H1 (cell line): ENCODE measurements around the gene DYNC1LI1. TPM values are rescaled to one million over a fixed set of nuclear protein-coding genes. Genes with fewer than 3 reads are reported as not detected.

Experiments
- CTCF ChIA-PET: fragments of 300-600 bp; sonication (Branson Sonifier 250); formaldehyde crosslinking; loops from one replicate; lab custom pipeline; 2021; ENCODE audit not compliant: partially characterized antibody; lab: Charles Lee
- POLR2A ChIA-PET: fragments of 300-600 bp; sonication (Branson Sonifier 250); formaldehyde crosslinking; loops from one replicate; lab custom pipeline; 2021; ENCODE audit warnings: inconsistent platforms; ENCODE audit not compliant: partially characterized antibody; lab: Charles Lee
- DNase-seq, 2 experiments: peaks; one replicate each; pipeline versions ENCODE4 v3.0.0 to v3.0.0-alpha.2; 2010 to 2022; ENCODE audit warnings: low spot score in 2 of 2, low read depth in 1 of 2, mixed read lengths in 1 of 2
- FAIRE-seq: peaks from 2 replicates; lab custom pipeline; 2011; peaks lifted over from hg19 to GRCh38; lab: Jason Lieb, UNC
- H2AFZ ChIP-seq: 2 replicates; pipeline ENCODE4 v1.8.1; 2012; ENCODE audit warnings: low read length, inconsistent platforms
- H2AK5ac ChIP-seq: 2 replicates; pipeline ENCODE4 v1.6.1; 2013; ENCODE audit warnings: low read depth, low read length
- H2BK120ac ChIP-seq: replicated peaks from 2 replicates; pipeline ENCODE3; 2013; ENCODE audit warnings: low read depth, low read length, inconsistent platforms
- H2BK12ac ChIP-seq: 2 replicates; pipeline ENCODE4 v1.6.1; 2013; ENCODE audit warnings: low read depth, low read length
- H2BK15ac ChIP-seq: 2 replicates; pipeline ENCODE4 v1.6.1; 2013; ENCODE audit warnings: low read length
- H2BK20ac ChIP-seq: 2 replicates; pipeline ENCODE4 v1.6.1; 2013; ENCODE audit warnings: low read length
- H2BK5ac ChIP-seq: 2 replicates; pipeline ENCODE4 v1.6.1; 2013; ENCODE audit warnings: low read depth, low read length
- H3K14ac ChIP-seq: 2 replicates; pipeline ENCODE4 v1.6.1; 2013; ENCODE audit warnings: inconsistent platforms; ENCODE audit not compliant: insufficient read length
- H3K18ac ChIP-seq: 2 replicates; pipeline ENCODE4 v1.6.1; 2013; ENCODE audit warnings: low read length; ENCODE audit errors: extremely low read depth
- H3K23ac ChIP-seq: 2 replicates; pipeline ENCODE4 v1.6.1; 2013; ENCODE audit warnings: inconsistent platforms; ENCODE audit not compliant: insufficient read length
- H3K23me2 ChIP-seq: 2 replicates; pipeline ENCODE4 v1.6.1; 2013; ENCODE audit warnings: low read depth, low read length
- H3K27ac ChIP-seq: 2 replicates; pipeline ENCODE4 v1.6.1; 2011; ENCODE audit warnings: low read depth, low read length, inconsistent platforms
- H3K27me3 ChIP-seq, 4 experiments: replicated peaks in 1 of 4; 1 replicate in 1 of 4; 2 replicates in 3 of 4; pipeline versions ENCODE4 v1.6.1 to v1.8.1; 2011 to 2013; ENCODE audit warnings: low read length in 3 of 4, mild to moderate bottlenecking in 3 of 4, inconsistent platforms in 2 of 4, mixed read lengths in 2 of 4, moderate library complexity in 1 of 4; ENCODE audit not compliant: control insufficient read depth in 3 of 4, insufficient read depth in 3 of 4; ENCODE audit errors: extremely low read depth in 1 of 4
- H3K36me3 ChIP-seq, 4 experiments: 2 replicates each; pipeline versions ENCODE4 v1.6.1 to v1.8.1; 2011 to 2013; ENCODE audit warnings: mild to moderate bottlenecking in 4 of 4, low read length in 3 of 4, moderate library complexity in 2 of 4, control low read depth in 1 of 4, inconsistent platforms in 1 of 4; ENCODE audit not compliant: insufficient read depth in 4 of 4, control insufficient read depth in 2 of 4
- H3K4ac ChIP-seq: replicated peaks from 2 replicates; pipeline ENCODE3; 2013; ENCODE audit warnings: low read length, low read depth, mixed read lengths, inconsistent platforms; ENCODE audit not compliant: insufficient read length
- H3K4me1 ChIP-seq, 4 experiments: replicated peaks in 1 of 4; 1 replicate in 1 of 4; 2 replicates in 3 of 4; pipeline versions ENCODE4 v1.6.1 to v1.8.1; 2011 to 2013; ENCODE audit warnings: low read length in 3 of 4, inconsistent platforms in 2 of 4, mixed read lengths in 1 of 4; ENCODE audit not compliant: insufficient read depth in 4 of 4, control insufficient read depth in 3 of 4
- H3K4me2 ChIP-seq, 2 experiments: 2 replicates each; pipeline versions ENCODE4 v1.6.1 to v1.8.1; 2011 to 2013; ENCODE audit warnings: low read depth in 2 of 2, low read length in 2 of 2, control low read depth in 1 of 2, inconsistent platforms in 1 of 2, mild to moderate bottlenecking in 1 of 2; ENCODE audit not compliant: insufficient read depth in 1 of 2
- H3K4me3 ChIP-seq, 4 experiments: fragments of 200-600, 300-600 bp in 1 of 4; sonication (generic), shearing (Covaris generic), sonication (Bioruptor Twin) in 1 of 4; 2 replicates each; pipeline versions ENCODE4 v1.5.1 to v1.8.1; 2011 to 2016; ENCODE audit warnings: low read length in 4 of 4, low read depth in 3 of 4, control low read depth in 2 of 4, inconsistent platforms in 2 of 4, mild to moderate bottlenecking in 2 of 4, mixed read lengths in 1 of 4, moderate library complexity in 1 of 4; ENCODE audit not compliant: insufficient read depth in 2 of 4; ENCODE audit errors: extremely low read depth in 1 of 4
- H3K56ac ChIP-seq: replicated peaks from 2 replicates; pipeline ENCODE3; 2013; ENCODE audit warnings: low read depth, mild to moderate bottlenecking, mixed read lengths, low read length, inconsistent platforms; ENCODE audit not compliant: insufficient read length
- H3K79me1 ChIP-seq: 2 replicates; pipeline ENCODE4 v1.6.1; 2013; ENCODE audit warnings: low read depth, low read length, control low read depth
- H3K79me2 ChIP-seq, 2 experiments: 2 replicates each; pipeline versions ENCODE4 v1.6.1 to v1.8.1; 2012 to 2013; ENCODE audit warnings: low read length in 2 of 2, mild to moderate bottlenecking in 2 of 2, inconsistent platforms in 1 of 2; ENCODE audit not compliant: insufficient read depth in 2 of 2, control insufficient read depth in 1 of 2
- H3K9ac ChIP-seq, 4 experiments: replicated peaks in 1 of 4; 1 replicate in 1 of 4; 2 replicates in 3 of 4; pipeline versions ENCODE4 v1.6.1 to v1.8.1; 2011 to 2013; ENCODE audit warnings: low read depth in 3 of 4, low read length in 3 of 4, control low read depth in 2 of 4, mild to moderate bottlenecking in 2 of 4, moderate library complexity in 2 of 4, inconsistent platforms in 1 of 4; ENCODE audit errors: extremely low read depth in 1 of 4
- H3K9me3 ChIP-seq, 2 experiments: 2 replicates each; pipeline versions ENCODE4 v1.6.1 to v1.8.1; 2012 to 2013; ENCODE audit warnings: mild to moderate bottlenecking in 2 of 2, moderate library complexity in 2 of 2, control low read depth in 1 of 2, inconsistent platforms in 1 of 2, low read depth in 1 of 2, low read length in 1 of 2, mixed read lengths in 1 of 2; ENCODE audit not compliant: insufficient read depth in 2 of 2
- H4K20me1 ChIP-seq, 2 experiments: replicated peaks in 1 of 2; 2 replicates each; pipeline versions ENCODE3 to v1.8.1; 2011 to 2013; ENCODE audit warnings: inconsistent platforms in 2 of 2, low read length in 2 of 2, mild to moderate bottlenecking in 1 of 2; ENCODE audit not compliant: insufficient read depth in 2 of 2, control insufficient read depth in 1 of 2
- H4K5ac ChIP-seq: 2 replicates; pipeline ENCODE4 v1.6.1; 2013; ENCODE audit warnings: low read length, low read depth, mixed read lengths, inconsistent platforms; ENCODE audit not compliant: insufficient read length
- H4K8ac ChIP-seq: 2 replicates; pipeline ENCODE4 v1.8.0; 2013; ENCODE audit warnings: mild to moderate bottlenecking, moderate library complexity, low read length, inconsistent platforms; ENCODE audit not compliant: insufficient read depth; ENCODE audit errors: extremely low read depth
- H4K91ac ChIP-seq: replicated peaks from 2 replicates; pipeline ENCODE3; 2013; ENCODE audit warnings: low read length, mixed read lengths, inconsistent platforms; ENCODE audit not compliant: insufficient read length
- ATF3 ChIP-seq: IDR thresholded peaks from 2 replicates; pipeline ENCODE4 v1.6.1; 2011; ENCODE audit warnings: low read depth, mild to moderate bottlenecking, low read length; ENCODE audit not compliant: insufficient read depth
- SIN3A ChIP-seq, 2 experiments: IDR thresholded peaks in 1 of 2; conservative IDR thresholded peaks in 1 of 2; 2 replicates each; pipeline ENCODE4 v1.6.1; 2011 to 2012; ENCODE audit warnings: low read length in 2 of 2, improper control_type of control experiment in 1 of 2, low read depth in 1 of 2, mild to moderate bottlenecking in 1 of 2
- SIRT6 ChIP-seq: IDR thresholded peaks from one replicate; pipeline ENCODE4 v1.7.1; 2012; ENCODE audit warnings: low read length, inconsistent platforms
- SRF ChIP-seq: IDR thresholded peaks from 2 replicates; pipeline ENCODE4 v1.6.1; 2011; ENCODE audit warnings: mild to moderate bottlenecking, low read depth, low read length, moderate library complexity
- TCF12 ChIP-seq: IDR thresholded peaks from 2 replicates; pipeline ENCODE4 v1.6.1; 2011; ENCODE audit warnings: low read depth, mild to moderate bottlenecking, low read length
- TEAD4 ChIP-seq: IDR thresholded peaks from 2 replicates; pipeline ENCODE4 v1.6.1; 2012; ENCODE audit warnings: low read depth, low read length, inconsistent platforms, mixed read lengths
- ZNF274 ChIP-seq: IDR thresholded peaks from 2 replicates; pipeline ENCODE4 v1.7.0; 2012; ENCODE audit warnings: low read length, borderline replicate concordance; ENCODE audit errors: extremely low read depth
- whole genome bisulfite sequencing, 2 experiments: shearing (Covaris generic) in 1 of 2; methylation state at CpG; one replicate each; pipeline versions ENCODE4 v1.1.6 to v1.1.7; 2013 to 2015; ENCODE audit warnings: low lambda C conversion rate in 2 of 2, mixed read lengths in 2 of 2, inconsistent platforms in 1 of 2, low coverage in 1 of 2, missing lambda C conversion rate in 1 of 2; ENCODE audit not compliant: insufficient replicate concordance in 2 of 2, insufficient coverage in 1 of 2, insufficient read length in 1 of 2; ENCODE audit errors: extremely low coverage in 1 of 2, missing lambda C conversion rate in 1 of 2; 5-methylcytosine and 5-hydroxymethylcytosine counted together
- polyA plus RNA-seq, 7 experiments: library from polyadenylated mRNA; depleted of rRNA in 3 of 7; stranded (reverse) in 5 of 7; unstranded in 2 of 7; fragments of >200 nt in 5 of 7; fragments of 200-250 nt in 2 of 7; gene quantifications; 1 replicate in 5 of 7; 2 replicates in 1 of 7; 4 replicates in 1 of 7; pipeline versions ENCODE4 v1.2.1 to v1.2.3, GENCODE V29; 2011 to 2013; ENCODE audit warnings: missing spikeins in 2 of 7, mixed read lengths in 2 of 7
- total RNA-seq: library from RNA; stranded (reverse); fragmentation: NEBNext Ultra II Directional; extraction: Animal tissue kit (Norgen Biotek cat#: 25700); gene quantifications from 2 replicates; pipeline ENCODE4 v1.2.1, GENCODE V29; 2021
- TF ChIP-seq, protein P1 (sequence below): IDR thresholded peaks from 2 replicates; pipeline ENCODE4 v1.6.1; 2012; ENCODE audit warnings: inconsistent platforms

The DYNC1LI1 gene
- total and polyA plus RNA-seq, 2 of the 8 experiments (the other 6 are each of a cell fraction or from before 2014, with no cell fraction given) = 13.6 to 45.1 TPM

DNA sequence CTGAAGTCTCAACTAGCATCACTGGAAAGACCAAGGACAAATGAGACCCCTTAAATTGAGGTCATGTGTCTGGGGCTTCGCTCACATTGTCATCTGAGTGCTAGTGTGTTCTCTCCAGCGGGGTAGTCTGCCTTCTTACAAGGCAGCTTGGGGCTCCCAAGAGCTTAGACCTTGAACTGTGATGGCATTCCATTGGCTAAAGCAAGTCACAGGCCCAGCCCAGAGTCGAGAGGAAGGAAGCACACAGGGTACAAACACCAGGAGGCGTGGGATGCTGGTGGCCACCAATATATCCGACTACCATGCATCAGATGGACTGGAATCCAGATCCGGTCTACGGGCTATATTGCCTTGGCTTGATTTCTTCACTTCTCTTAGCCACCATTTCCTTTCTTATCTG, 31.5 kb upstream of the DYNC1LI1 start:
- H3K4ac ChIP-seq = no peak overlapping the region
- H3K79me2 ChIP-seq = no peaks in the 10 kb centered on the region
- no peak overlapping the region for H3K9ac ChIP-seq
- no peaks in the 10 kb centered on the region for H3K9me3 ChIP-seq
- H3K4me1 ChIP-seq = no peaks in the 10 kb centered on the region; a peak in 2 of 7 replicates
- no peak overlapping the region for H4K91ac ChIP-seq
- H3K14ac ChIP-seq = no peak overlapping the region
- H3K56ac ChIP-seq = no peak overlapping the region
- no peak overlapping the region for H2BK20ac ChIP-seq
- H2BK12ac ChIP-seq = no peak overlapping the region
- ChIA-PET CTCF (interaction anchor here (0.8 kb wide), 1 partner anchor 9 kb away, joined by 3 read pairs; no protein-coding TSS in a partner anchor), POLR2A (interaction anchor here (1.1 to 1.5 kb wide), 2 partner anchors 11 to 33 kb away, joined by 3 read pairs; no protein-coding TSS in a partner anchor)
- H2BK5ac ChIP-seq = no peak overlapping the region
- no peaks in the 10 kb centered on the region for H3K27me3 ChIP-seq
- 96% methylated on average over 7 of the region's 7 CpGs; no CpG with 5 or more reads in 1 of the 2 experiments for WGBS, 2 experiments
- H3K23ac ChIP-seq = no peak overlapping the region
- no peak overlapping the region for H3K4me3 ChIP-seq
- no peak overlapping the region for H3K18ac ChIP-seq
- DNase-seq = no peak
- H4K5ac ChIP-seq = no peak overlapping the region
- no peaks in the 10 kb centered on the region for H4K20me1 ChIP-seq
- no peaks in the 10 kb centered on the region for H3K36me3 ChIP-seq
- no peak overlapping the region for H3K27ac ChIP-seq
- H3K23me2 ChIP-seq = no peaks in the 10 kb centered on the region
- H2BK15ac ChIP-seq = no peak overlapping the region
- H2AK5ac ChIP-seq = no peak overlapping the region
- no peak overlapping the region for H4K8ac ChIP-seq
- H2BK120ac ChIP-seq = no peak overlapping the region
- no peak overlapping the region for H3K4me2 ChIP-seq
- H3K79me1 ChIP-seq = no peaks in the 10 kb centered on the region
- H2AFZ ChIP-seq = no peak overlapping the region
- FAIRE-seq = no peak
- TF ChIP-seq SRF (no peak), TCF12 (no peak), SIRT6 (no peak), ZNF274 (no peak), SIN3A (conservative IDR thresholded peaks at IDR 0.05 in 1 of 2, IDR thresholded peaks at IDR 0.05 in 1 of 2; ENCODE audit: low read depth in 1 of 2, low read length in 2 of 2) (no peak), TEAD4 (no peak), ATF3 (no peak)
- TF ChIP-seq, protein P1, sequence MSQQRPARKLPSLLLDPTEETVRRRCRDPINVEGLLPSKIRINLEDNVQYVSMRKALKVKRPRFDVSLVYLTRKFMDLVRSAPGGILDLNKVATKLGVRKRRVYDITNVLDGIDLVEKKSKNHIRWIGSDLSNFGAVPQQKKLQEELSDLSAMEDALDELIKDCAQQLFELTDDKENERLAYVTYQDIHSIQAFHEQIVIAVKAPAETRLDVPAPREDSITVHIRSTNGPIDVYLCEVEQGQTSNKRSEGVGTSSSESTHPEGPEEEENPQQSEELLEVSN = no peak
